Liver (tissue), 9 donors: ENCODE measurements around the gene SMIM24. TPM values are rescaled to one million over a fixed set of nuclear protein-coding genes. Genes with fewer than 3 reads are reported as not detected.

Experiments used
- DNase-seq: peaks from one replicate; pipeline ENCODE4 v3.0.0-alpha.2; 2017; ENCODE audit warnings: low spot score
- H3K27ac ChIP-seq, 2 donors: one replicate each; pipeline ENCODE4 v1.7.0; 2013; ENCODE audit warnings: inconsistent platforms in 2 of 2, low read length in 2 of 2, control low read depth in 1 of 2, low read depth in 1 of 2, mild to moderate bottlenecking in 1 of 2
- H3K27me3 ChIP-seq, 4 donors: one replicate each; pipeline versions ENCODE4 v1.6.1 to v1.7.0; 2013; ENCODE audit warnings: low read length in 3 of 4, inconsistent platforms in 1 of 4, mild to moderate bottlenecking in 1 of 4, moderate library complexity in 1 of 4; ENCODE audit not compliant: control insufficient read depth in 4 of 4, insufficient read depth in 4 of 4
- H3K36me3 ChIP-seq, 4 donors: one replicate each; pipeline versions ENCODE4 v1.6.1 to v1.7.0; 2013; ENCODE audit warnings: low read length in 3 of 4, mild to moderate bottlenecking in 3 of 4, low read depth in 1 of 4, moderate library complexity in 1 of 4; ENCODE audit not compliant: control insufficient read depth in 4 of 4, insufficient read depth in 3 of 4
- H3K4me1 ChIP-seq, 4 donors: one replicate each; pipeline versions ENCODE4 v1.6.1 to v1.7.0; 2013; ENCODE audit warnings: low read length in 3 of 4, mild to moderate bottlenecking in 3 of 4, moderate library complexity in 1 of 4; ENCODE audit not compliant: control insufficient read depth in 4 of 4, insufficient read depth in 4 of 4
- H3K4me3 ChIP-seq, 3 donors: one replicate each; pipeline versions ENCODE4 v1.6.1 to v1.7.0; 2013; ENCODE audit warnings: low read length in 3 of 3, control low read depth in 1 of 3, low read depth in 1 of 3, mild to moderate bottlenecking in 1 of 3
- H3K9ac ChIP-seq, 2 donors: one replicate each; pipeline ENCODE4 v1.7.0; 2013; ENCODE audit warnings: low read length in 2 of 2, mild to moderate bottlenecking in 2 of 2, moderate library complexity in 2 of 2, control low read depth in 1 of 2, low read depth in 1 of 2
- H3K9me3 ChIP-seq, 4 donors: one replicate each; pipeline versions ENCODE4 v1.6.1 to v1.7.0; 2013; ENCODE audit warnings: low read length in 3 of 4; ENCODE audit not compliant: control insufficient read depth in 4 of 4
- ATF3 ChIP-seq: IDR thresholded peaks from 2 replicates; pipeline ENCODE4 v1.6.1; 2016; ENCODE audit warnings: antibody characterized with exemption
- FOXA1 ChIP-seq: IDR thresholded peaks from 2 replicates; pipeline ENCODE4 v1.6.1; 2016; ENCODE audit warnings: antibody characterized with exemption
- GABPA ChIP-seq, 2 donors: IDR thresholded peaks in 1 of 2; conservative IDR thresholded peaks in 1 of 2; 2 replicates each; pipeline ENCODE4 v1.6.1; 2016; ENCODE audit warnings: antibody characterized with exemption in 2 of 2, mild to moderate bottlenecking in 1 of 2, moderate library complexity in 1 of 2
- HNF4G ChIP-seq: IDR thresholded peaks from 2 replicates; pipeline ENCODE4 v1.6.1; 2016; ENCODE audit warnings: antibody characterized with exemption
- JUND ChIP-seq, 2 donors: IDR thresholded peaks; 2 replicates each; pipeline ENCODE4 v1.6.1; 2016; ENCODE audit warnings: antibody characterized with exemption in 2 of 2
- NR2F2 ChIP-seq: IDR thresholded peaks from 2 replicates; pipeline ENCODE4 v1.6.1; 2016; ENCODE audit warnings: antibody characterized with exemption
- RAD21 ChIP-seq, 2 donors: IDR thresholded peaks; 2 replicates each; pipeline ENCODE4 v1.6.1; 2016; ENCODE audit warnings: antibody characterized with exemption in 2 of 2, mild to moderate bottlenecking in 2 of 2
- RXRA ChIP-seq, 2 donors: IDR thresholded peaks; 2 replicates each; pipeline ENCODE4 v1.6.1; 2017 to 2018; ENCODE audit warnings: antibody characterized with exemption in 2 of 2, mild to moderate bottlenecking in 1 of 2
- SP1 ChIP-seq: IDR thresholded peaks from 2 replicates; pipeline ENCODE4 v1.6.1; 2018; ENCODE audit warnings: antibody characterized with exemption, mild to moderate bottlenecking
- TAF1 ChIP-seq: conservative IDR thresholded peaks from 2 replicates; pipeline ENCODE4 v1.6.1; 2016; ENCODE audit warnings: antibody characterized with exemption, mild to moderate bottlenecking
- WGBS: extraction: QIAGEN DNeasy Blood & Tissue Kit; methylation state at CpG from one replicate; pipeline ENCODE4 v1.1.7; 2013; 5-methylcytosine and 5-hydroxymethylcytosine counted together
- polyA plus RNA-seq, 2 donors: library from polyadenylated mRNA; stranded (reverse) in 1 of 2; unstranded in 1 of 2; fragments of 200-250 nt in 1 of 2; fragments of >200 nt in 1 of 2; fragmentation: Nextera tagmentation in 1 of 2; extraction: Ambion mirVana in 1 of 2; gene quantifications; one replicate each; pipeline versions ENCODE4 v1.2.1 to v1.2.3, GENCODE V29; 2013 to 2015
- total RNA-seq, 2 donors: library from RNA; depleted of rRNA; stranded (reverse); fragments of >200 nt; gene quantifications; one replicate each; pipeline ENCODE4 v1.2.3, GENCODE V29; 2014
- TF ChIP-seq, protein P1 (sequence below): IDR thresholded peaks from 2 replicates; pipeline ENCODE4 v1.6.1; 2016; ENCODE audit warnings: antibody characterized with exemption
- TF ChIP-seq, protein P2 (sequence below): fragments of 150-350 bp; IDR thresholded peaks from 2 replicates; pipeline ENCODE4 v1.5.1; 2017; ENCODE audit warnings: improper control_type of control experiment, low read depth, low read length; ENCODE audit not compliant: missing input control
- TF ChIP-seq, protein P3 (sequence below): IDR thresholded peaks from 2 replicates; pipeline ENCODE4 v1.6.1; 2016; ENCODE audit warnings: antibody characterized with exemption, mild to moderate bottlenecking
- TF ChIP-seq, protein P4 (sequence below): IDR thresholded peaks from 2 replicates; pipeline ENCODE4 v1.6.1; 2016; ENCODE audit warnings: antibody characterized with exemption
- donor health status: healthy.
- donor health status: healthy.
- donor health status: healthy.
- donor health status: healthy.
- donor health status: healthy.

The SMIM24 gene
- total and polyA plus RNA-seq, 4 donors = 0.17 to 13.7 (median 2.8) TPM

DNA sequence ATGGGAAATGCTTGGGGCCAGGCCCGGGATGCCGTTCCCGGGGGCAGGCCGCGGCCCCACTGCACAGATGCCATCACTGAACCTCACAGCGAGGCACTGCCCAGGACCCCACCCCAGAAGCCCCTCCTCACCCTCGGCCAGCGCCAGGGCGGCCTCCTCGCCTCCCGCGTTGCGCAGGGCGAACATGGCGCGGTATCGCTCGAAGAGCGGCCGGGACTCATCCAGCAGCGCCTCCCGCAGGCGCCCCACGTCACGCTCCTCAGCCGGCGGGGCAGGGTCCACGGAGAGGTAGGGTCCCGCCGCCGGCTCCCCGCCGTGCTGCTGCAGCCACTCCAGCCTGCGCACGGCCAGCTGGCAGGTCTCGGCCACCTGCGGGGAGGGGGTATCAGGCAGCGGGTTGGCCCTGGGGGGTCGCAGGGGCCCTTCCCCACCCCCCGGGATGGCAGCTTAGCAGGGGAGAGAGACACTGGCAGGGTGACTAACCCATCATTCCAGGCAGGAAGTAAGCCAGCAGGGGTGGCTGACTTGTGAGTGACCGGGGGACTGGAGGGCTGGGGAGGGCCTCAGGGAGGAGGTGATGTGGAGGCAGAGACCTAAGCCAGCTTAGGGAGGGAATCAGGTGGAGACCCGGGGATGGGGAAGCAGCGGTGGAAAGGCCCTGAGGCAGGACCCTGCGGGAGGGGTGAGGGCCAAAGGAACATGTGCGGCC is 12.0 kb upstream of the SMIM24 start:
- TF ChIP-seq, protein P1, sequence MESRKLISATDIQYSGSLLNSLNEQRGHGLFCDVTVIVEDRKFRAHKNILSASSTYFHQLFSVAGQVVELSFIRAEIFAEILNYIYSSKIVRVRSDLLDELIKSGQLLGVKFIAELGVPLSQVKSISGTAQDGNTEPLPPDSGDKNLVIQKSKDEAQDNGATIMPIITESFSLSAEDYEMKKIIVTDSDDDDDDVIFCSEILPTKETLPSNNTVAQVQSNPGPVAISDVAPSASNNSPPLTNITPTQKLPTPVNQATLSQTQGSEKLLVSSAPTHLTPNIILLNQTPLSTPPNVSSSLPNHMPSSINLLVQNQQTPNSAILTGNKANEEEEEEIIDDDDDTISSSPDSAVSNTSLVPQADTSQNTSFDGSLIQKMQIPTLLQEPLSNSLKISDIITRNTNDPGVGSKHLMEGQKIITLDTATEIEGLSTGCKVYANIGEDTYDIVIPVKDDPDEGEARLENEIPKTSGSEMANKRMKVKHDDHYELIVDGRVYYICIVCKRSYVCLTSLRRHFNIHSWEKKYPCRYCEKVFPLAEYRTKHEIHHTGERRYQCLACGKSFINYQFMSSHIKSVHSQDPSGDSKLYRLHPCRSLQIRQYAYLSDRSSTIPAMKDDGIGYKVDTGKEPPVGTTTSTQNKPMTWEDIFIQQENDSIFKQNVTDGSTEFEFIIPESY = no peak
- TF ChIP-seq, protein P2, sequence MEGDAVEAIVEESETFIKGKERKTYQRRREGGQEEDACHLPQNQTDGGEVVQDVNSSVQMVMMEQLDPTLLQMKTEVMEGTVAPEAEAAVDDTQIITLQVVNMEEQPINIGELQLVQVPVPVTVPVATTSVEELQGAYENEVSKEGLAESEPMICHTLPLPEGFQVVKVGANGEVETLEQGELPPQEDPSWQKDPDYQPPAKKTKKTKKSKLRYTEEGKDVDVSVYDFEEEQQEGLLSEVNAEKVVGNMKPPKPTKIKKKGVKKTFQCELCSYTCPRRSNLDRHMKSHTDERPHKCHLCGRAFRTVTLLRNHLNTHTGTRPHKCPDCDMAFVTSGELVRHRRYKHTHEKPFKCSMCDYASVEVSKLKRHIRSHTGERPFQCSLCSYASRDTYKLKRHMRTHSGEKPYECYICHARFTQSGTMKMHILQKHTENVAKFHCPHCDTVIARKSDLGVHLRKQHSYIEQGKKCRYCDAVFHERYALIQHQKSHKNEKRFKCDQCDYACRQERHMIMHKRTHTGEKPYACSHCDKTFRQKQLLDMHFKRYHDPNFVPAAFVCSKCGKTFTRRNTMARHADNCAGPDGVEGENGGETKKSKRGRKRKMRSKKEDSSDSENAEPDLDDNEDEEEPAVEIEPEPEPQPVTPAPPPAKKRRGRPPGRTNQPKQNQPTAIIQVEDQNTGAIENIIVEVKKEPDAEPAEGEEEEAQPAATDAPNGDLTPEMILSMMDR = no peak
- no peak for TF ChIP-seq SP1
- no peak for TF ChIP-seq TAF1
- no peak for TF ChIP-seq ATF3
- TF ChIP-seq, protein P3, sequence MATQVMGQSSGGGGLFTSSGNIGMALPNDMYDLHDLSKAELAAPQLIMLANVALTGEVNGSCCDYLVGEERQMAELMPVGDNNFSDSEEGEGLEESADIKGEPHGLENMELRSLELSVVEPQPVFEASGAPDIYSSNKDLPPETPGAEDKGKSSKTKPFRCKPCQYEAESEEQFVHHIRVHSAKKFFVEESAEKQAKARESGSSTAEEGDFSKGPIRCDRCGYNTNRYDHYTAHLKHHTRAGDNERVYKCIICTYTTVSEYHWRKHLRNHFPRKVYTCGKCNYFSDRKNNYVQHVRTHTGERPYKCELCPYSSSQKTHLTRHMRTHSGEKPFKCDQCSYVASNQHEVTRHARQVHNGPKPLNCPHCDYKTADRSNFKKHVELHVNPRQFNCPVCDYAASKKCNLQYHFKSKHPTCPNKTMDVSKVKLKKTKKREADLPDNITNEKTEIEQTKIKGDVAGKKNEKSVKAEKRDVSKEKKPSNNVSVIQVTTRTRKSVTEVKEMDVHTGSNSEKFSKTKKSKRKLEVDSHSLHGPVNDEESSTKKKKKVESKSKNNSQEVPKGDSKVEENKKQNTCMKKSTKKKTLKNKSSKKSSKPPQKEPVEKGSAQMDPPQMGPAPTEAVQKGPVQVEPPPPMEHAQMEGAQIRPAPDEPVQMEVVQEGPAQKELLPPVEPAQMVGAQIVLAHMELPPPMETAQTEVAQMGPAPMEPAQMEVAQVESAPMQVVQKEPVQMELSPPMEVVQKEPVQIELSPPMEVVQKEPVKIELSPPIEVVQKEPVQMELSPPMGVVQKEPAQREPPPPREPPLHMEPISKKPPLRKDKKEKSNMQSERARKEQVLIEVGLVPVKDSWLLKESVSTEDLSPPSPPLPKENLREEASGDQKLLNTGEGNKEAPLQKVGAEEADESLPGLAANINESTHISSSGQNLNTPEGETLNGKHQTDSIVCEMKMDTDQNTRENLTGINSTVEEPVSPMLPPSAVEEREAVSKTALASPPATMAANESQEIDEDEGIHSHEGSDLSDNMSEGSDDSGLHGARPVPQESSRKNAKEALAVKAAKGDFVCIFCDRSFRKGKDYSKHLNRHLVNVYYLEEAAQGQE = no peak
- no peak for TF ChIP-seq RAD21 (IDR thresholded peaks at IDR 0.05)
- no peak for TF ChIP-seq FOXA1
- TF ChIP-seq GABPA (IDR thresholded peaks at IDR 0.05 in 1 of 2, conservative IDR thresholded peaks at IDR 0.05 in 1 of 2) = no peak
- TF ChIP-seq NR2F2 = no peak
- no peak for TF ChIP-seq HNF4G
- TF ChIP-seq, protein P4, sequence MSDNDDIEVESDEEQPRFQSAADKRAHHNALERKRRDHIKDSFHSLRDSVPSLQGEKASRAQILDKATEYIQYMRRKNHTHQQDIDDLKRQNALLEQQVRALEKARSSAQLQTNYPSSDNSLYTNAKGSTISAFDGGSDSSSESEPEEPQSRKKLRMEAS = no peak
- no peak for TF ChIP-seq JUND (IDR thresholded peaks at IDR 0.05)
- TF ChIP-seq RXRA (IDR thresholded peaks at IDR 0.05) = no peak
- no peak overlapping the region for H3K4me3 ChIP-seq
- peaks cover 0 to 32% (median 12%) of the 10 kb centered on the region in 4 donors for H3K36me3 ChIP-seq
- H3K27ac ChIP-seq = no peak overlapping the region
- H3K4me1 ChIP-seq = no peaks in the 10 kb centered on the region
- H3K27me3 ChIP-seq = no peaks in the 10 kb centered on the region
- WGBS = 97% methylated on average over 45 of the region's 45 CpGs
- no peak overlapping the region for H3K9ac ChIP-seq
- DNase-seq = no peak
- H3K9me3 ChIP-seq = no peaks in the 10 kb centered on the region
